GM19035 (cell line): ENCODE data around the gene LIPF.
"Not testable (repeated sequence)": the region's sequence is repeated elsewhere in the genome, so short reads cannot be mapped to it uniquely, and the experiment has no call there.

Experiments used
- ATAC-seq: cut with Tn5 transposase; IDR thresholded peaks from one replicate; pipeline ENCODE4 v1.9.1; 2021; ENCODE audit not compliant: unreplicated experiment

Gene LIPF

DNA sequence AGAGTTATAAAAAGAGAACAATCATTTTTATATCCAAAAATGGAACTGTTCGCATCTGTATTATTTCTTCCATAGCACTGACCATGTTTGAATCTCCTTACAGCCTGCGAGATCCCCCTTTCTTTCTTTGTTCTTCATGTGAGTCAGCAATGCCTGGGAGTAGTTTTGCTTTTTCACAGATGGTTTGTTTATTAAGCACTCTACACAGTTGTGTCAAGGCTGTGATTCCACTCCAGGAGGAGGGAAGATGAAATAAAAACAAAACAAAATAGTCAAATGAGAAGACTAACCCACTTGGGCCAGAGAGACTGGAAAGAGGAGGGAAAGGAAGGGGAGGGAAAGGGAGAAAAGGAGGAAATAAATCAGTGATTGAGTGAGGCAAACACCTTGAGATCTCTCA, 7.8 kb downstream of the LIPF start:
- no peak for ATAC-seq

DNA sequence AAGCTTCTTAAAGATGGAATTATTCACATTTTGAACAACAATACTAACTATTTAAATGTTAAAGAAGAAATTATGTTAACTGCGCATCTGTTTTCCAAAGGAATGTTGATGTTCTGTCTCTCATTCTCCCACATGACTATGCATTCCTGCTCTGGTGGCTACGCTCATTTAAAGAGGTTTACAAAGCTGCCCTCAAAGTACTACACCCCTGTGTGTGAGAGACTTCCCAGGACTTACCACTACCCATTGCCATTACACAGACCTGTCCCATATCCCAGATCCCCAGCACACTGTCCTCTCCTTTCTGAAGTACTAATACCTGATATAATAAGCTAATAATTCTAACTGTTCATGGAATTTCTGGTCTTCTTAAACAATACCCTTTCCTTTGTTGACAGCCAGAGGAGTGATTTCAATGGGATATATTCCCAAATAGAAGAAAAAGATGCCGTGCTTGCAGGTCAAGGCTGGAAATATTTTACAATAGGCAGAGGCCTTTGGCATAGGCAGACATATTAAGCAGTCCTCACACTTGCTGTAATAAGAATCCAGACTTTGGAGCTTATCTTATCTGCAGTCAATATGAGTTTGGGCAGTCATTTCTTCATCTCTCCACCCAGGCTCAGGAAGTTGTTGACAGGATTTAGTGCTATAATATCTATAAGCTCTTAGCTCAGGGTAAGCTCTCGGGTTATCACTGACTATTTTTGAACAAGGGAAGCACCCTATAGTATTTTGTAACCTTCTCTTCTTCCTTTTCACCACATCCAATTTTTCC, 12.2 kb downstream of the LIPF start:
- no peak for ATAC-seq

DNA sequence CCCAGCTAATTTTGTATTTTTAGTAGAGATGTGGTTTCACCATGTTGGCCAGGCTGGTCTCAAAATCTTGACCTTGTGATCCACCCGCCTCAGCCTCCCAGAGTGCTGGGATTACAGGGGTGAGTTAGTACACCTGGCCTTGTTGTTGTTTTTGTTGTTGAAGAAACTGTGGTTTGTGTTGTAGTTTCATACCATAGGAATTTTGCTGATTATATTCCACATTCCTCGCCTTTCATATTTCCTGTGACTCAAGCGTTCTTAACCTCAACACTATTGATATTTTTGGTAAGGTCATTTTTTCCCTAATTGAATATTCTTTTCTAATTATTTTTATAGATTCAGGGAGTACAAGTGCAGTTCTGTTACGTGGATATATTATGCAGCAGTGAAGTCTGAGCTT, 16.7 kb downstream of the LIPF start:
- no peak for ATAC-seq

DNA sequence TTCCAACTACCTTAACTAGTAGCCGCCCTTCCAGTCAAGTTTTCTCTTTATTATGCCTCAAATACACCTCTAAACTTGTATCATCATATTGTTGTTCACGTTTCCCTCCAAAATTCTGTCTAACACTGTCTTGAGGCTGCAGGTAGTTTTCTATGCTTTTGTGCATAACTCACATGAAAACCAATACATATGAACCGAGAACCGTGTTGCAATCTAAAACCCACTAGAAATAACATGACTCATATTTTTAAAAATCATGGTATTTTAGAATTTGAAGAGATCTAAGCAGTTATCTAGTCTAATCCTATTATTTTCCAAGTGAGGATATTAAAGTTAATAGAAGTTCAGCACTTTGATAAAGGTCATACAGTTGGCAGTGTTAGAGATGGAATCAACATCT, 18.2 kb downstream of the LIPF start:
- ATAC-seq = no peak

DNA sequence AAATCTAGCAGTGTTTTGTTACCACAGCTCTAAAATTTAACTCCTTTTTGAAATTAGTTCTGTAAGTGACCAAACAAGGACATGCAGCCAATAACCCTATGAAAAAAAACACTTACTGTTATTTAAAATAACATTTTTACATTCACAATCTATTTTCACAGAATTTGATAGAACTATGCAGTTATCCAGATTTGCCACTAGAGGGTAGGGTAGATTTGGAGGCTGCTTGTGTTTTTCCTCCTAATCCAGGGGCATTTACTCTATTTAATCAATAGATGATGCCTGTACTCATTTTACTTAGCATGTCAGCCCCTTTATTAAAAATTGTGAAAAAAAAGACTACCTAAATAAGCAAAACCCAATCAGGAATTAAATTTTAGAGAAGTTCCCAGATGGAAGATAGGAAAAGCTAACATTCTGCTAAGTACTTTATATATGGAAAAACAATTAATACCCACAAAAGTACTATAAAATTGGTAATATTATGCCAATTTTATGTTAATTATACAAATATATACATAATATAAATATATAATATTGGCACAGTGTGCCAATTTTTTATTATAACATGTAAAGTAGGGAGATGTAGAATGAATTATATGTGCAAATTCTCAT, 23.7 kb downstream of the LIPF start:
- no peak for ATAC-seq

DNA sequence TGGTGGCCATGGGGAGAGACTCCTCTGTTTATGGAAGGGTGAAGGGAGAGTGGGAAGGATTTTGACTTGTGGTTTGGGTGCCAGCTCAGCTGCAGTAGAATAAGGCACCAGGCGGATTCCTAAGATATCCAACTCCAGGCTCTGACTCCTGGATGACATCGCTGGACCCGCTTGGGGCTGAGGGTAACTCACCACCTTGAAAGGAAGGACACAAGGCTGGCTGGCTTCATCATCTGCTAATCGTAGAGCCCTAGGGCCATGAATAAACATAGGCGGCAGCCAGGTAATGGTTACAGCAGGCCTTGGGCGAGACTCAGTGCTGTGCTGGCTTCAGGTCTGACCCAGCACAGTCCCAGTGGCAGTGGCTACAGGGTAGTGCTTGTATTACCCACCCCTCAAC, 25.1 kb downstream of the LIPF start:
- ATAC-seq = no peak

DNA sequence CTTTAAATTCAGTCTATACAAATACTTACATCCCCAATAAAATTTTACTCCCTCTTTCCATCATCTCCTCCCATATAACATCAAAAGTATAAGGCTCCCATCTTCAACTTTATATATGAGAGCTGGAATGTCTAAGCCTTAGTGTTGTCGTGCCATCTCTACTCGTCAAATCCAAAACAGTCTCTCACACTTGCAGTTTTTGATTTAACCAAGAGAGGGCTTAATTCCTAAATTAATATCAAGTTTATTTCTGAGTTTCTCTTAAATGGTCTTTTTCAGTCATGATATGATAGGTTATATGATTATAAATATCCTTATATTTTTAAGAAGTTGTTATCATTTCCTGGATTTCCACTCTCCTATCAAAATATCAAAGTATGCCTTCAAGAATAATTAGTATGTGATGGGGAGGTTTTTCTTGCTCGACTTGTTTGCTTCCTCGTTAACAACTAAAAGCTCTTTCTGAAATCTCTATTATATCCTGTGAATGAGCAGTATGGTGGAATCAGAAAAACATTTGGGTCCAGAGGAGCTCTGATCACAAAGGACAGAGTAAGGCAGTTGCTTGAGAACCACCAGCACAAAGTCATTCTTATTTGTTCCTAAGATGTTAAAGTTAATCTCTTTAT, 29.3 kb downstream of the LIPF start:
- ATAC-seq = no peak

DNA sequence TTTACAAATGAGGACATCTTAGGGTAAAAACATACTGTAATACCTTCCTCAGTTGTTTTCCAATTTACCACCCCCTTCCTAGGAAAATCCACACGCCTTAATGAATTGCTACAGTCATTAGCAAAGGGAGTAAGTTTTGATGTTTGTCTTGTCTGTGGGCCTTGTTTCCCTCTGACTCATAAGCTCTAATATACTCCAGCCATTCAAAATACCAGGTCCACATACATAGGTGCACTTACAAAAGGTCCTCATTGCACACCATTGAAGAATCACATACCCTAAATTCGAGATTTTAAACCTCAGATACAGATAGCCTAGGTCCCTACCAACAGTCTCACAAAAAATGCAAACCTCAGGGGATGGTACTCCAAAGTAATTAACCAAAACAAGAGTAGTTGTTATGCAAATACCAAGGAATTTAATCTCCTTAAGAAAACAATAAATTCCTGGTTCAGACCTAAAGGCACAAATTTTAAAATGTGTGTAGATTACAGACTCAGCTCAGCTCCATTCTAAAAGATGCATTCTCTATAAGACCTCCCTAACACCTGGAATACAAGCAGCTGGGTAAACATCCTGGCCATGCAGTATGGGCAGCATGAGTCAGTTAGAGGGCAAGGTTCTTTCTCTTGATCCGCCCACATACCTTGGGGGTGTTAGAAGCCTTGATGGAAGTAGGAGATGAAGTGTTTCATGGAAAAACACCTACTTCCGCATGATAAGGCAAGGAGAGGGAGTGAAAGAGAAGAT, 38.8 kb downstream of the LIPF start:
- ATAC-seq = no peak

DNA sequence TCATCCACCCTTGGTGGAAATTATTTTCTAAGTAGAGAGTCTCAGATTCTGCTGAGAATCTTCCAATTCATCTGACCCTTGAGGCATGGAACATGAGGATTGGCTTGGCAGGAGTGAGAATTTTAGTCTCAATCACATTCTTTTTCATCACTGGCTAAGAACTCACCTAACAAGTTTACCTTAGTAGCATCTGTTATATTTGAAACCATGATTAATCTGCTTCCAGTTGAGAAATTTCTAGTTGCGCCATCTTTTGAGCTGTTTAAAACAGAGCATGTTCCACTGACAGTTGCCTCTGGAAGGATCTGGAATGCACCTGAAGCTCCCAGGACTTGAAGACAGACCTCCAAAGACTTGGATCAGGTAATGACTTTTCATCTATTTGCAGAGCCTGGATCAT, 41.7 kb downstream of the LIPF start, which contains the start of gene LIPK:
Gene LIPK, plus strand, starts transcription at position 292 of the 400 bp plus-strand sequence. CDS start 18,295 bp downstream, outside the sequence.
- no peak for ATAC-seq

DNA sequence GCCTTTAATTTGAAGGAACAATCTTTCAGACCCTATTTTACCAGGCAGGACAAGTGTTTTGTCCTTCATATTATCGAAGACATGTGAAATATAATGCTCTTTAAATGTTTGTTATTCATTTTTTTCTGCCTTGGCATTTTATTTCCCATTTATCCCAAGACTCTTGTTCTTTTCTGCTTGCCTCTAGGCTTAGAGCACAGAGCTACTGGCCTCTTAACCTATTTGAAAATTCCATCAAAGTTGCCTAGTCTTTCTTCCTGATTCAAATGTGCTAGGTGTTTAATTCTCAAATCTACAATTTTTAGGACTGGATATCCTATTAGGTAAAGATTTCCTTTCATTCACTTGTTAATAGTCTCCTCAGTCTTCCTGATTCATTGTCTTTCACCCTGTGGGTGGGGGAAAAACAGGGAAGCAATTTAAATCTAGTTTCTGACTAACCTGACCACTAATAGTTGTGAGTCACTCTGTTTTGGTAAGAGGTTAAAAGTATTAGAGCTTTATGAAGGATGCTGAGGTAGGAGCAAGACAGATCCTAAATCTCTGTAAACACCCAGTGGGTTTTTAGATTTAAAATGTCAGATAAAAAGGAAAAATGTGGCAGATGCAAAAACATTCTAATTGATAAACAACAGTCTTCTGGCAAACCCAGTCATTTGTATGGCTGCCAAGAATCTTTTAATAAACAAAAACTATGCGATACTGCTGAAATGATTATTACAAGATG, 43.4 kb downstream of the LIPF start:
- ATAC-seq = no peak

DNA sequence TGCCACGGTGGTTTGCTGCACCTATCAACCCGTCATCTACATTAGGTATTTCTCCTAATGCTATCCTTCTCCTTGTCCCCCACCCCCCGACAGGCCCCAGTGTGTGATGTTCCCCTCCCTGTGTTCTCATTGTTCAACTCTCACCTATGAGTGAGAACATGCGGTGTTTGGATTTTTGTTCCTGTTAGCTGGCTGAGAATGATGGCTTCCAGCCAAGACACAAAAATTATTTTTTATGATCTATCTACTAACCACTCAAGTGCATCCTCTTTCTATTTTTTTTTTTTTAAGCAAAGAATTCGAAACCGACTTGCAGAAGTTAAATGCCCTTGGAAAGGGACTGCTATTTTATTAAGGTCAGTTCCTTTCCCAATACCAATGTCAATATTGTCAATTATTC, 45.1 kb downstream of the LIPF start:
- not testable (repeated sequence) for ATAC-seq

DNA sequence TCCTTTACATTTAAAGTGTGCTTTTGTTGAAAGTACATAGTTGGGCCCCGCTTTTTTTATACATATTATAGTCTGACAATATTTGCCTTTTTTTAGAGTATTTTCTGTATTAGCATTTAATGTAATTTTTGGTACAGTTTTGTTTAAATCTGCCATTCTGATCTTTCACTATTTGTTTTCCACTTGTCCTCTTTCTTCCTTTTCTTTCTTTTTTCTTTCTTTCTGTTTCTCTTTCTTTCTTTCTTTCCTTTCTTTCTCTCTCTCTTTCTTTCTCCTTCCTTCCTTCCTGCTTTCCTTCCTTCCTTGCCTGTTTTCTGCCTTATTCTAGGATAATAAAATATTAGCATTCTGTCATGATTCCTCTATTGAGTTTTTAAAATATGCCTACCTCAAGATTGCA, 51.3 kb downstream of the LIPF start:
- ATAC-seq = no peak

DNA sequence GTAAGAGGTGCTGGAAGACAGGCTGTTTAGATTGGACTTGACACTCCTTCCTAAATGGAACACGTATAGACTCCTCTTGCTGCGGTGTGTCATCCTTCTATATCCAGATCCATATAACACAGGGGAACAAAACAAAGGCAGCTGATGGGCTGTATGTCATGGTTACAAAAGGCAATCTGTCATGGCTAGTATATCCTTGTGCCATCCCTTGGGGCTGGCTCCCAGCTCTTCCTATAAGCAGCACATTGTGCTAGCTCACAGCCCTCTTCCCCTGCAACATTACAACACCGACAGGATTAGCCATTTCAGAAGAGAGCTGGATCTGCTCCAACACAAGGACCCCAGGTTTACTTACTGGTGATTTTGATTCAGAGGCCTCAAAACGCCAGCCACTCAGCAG, 57.1 kb downstream of the LIPF start:
- ATAC-seq = no peak

DNA sequence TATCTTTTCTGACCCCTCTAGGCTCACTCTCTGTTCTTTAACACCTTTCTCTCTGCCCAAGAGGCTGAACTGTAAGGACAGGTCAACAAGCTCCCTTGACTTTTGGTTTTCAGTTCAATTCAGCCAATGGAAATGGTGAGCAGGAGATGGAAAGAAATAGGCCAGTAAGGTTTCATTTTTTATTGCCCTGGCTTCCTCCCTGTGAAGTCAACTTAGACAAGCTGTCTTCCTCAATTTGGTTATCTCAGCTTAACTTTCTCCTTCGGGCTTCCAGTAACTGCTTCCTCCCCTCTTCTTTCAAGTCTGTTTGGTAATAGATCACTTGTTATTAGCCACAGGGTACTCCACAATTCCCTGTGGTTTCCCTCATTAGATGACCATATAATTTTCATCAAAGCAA, 61.6 kb downstream of the LIPF start:
- ATAC-seq = no peak

DNA sequence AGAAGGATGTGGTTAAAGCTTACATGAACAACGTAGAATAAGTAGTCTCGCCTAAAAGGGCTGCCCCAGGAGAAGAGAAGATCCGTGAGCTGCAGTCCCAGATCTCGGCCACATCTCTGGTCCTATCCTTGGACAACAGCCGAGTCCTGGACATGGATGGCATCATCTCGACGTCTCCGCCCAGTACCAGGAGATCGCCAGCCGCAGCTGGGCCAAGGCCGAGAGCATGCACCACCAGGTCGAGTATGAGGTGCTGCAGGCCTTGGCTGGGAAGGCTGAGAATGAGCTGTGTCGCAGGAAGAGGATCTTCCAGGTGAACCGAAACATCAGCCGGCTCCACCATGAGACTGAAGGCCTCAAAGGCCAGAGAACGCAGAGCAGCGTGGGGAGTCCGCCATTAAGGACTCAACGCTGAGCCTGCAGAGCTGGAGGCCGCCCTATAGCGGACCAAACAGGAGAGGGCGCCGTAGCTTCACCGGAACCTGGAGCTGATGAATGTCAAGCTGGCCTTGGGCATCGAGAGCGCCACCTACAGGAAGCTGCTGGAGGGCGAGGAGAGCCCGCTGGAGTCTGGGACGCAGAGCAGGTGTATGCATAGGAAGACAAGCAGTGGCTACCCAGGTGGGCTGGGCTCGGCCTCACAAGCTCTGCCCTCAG, 64.0 kb downstream of the LIPF start:
- ATAC-seq = no peak
